SU-DHL-6 (cell line): ENCODE data around the gene KCNK3.

ENCODE experiments used
- CTCF ChIP-seq: fragments of 200-600 bp; sonication (generic); IDR thresholded peaks from one replicate; pipeline ENCODE4 v1.5.1; 2017; ENCODE audit warnings: antibody characterized with exemption, mild to moderate bottlenecking, low read length, moderate library complexity; ENCODE audit not compliant: insufficient read depth, poor library complexity, severe bottlenecking
- EZH2phosphoT487 ChIP-seq: fragments of 200-600 bp; sonication (generic), shearing (Covaris generic); conservative IDR thresholded peaks from 2 replicates; pipeline ENCODE4 v1.6.1; 2018; ENCODE audit warnings: mild to moderate bottlenecking, antibody characterized with exemption, low read length, moderate library complexity, mixed read lengths

GRCh38 chr2:26685341-26685740 is 7.2 kb upstream of the KCNK3 start:
- TF ChIP-seq CTCF = no peak
- no peak for TF ChIP-seq EZH2phosphoT487
